ENCODE results near the gene ALDH7A1. TPM values are rescaled to one million over a fixed set of nuclear protein-coding genes. Genes with fewer than 3 reads are reported as not detected.

Gene ALDH7A1
- total and polyA plus RNA-seq, 3 donors from 2014 or later = 50.0 to 68.3 (median 57.2) TPM

DNA sequence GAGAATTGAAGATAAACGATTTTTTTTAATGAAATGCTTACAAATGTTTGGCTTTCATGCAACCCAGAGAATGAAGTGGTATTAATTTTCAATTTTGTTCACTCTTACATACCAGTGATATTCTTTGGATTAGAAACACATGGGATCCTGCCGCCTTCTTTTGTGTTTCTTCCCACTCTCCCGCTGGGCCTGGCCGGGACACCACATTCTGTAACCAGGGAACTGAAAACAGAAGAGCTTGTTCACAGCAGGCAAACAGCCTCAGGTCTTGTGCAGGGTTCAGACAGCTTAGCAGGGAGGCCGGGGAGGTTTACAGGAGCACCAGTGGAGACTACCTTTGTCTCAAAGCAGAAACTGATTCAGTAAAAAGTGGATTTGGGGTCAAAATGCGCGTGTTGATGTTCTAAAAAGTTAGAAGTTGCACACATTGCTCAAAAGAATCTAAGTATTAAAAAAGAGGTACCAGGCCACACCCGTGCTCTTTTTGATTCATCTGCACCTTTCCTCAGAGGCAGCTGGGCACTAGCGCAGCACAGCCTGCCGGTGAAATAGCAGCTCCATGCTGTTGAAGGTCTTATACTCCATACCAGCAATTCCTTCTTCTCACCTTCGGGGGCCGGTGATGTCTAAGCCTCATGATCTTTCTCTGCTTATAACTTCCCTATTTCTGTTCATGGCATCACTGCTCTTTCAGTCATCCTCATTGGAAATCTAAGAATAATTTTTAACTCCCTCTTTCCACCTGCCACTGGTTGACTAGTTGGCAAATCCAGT, 104.7 kb downstream of the ALDH7A1 start:
- Histone ChIP-seq H3K9me3 (no peaks in the 10 kb centered on the region), H3K27ac (peak overlapping the region; percentile 20 to 75), H3K36me3 (ENCODE audit: low read depth, missing control alignments) (no peaks in the 10 kb centered on the region), H3K27me3 (no peaks in the 10 kb centered on the region), H3K4me3 (no peak overlapping the region), H3K4me1 (peaks cover 24% of the 10 kb centered on the region)
- no peak for TF ChIP-seq POLR2A (IDR thresholded peaks at IDR 0.05)
- TF ChIP-seq, protein P1, sequence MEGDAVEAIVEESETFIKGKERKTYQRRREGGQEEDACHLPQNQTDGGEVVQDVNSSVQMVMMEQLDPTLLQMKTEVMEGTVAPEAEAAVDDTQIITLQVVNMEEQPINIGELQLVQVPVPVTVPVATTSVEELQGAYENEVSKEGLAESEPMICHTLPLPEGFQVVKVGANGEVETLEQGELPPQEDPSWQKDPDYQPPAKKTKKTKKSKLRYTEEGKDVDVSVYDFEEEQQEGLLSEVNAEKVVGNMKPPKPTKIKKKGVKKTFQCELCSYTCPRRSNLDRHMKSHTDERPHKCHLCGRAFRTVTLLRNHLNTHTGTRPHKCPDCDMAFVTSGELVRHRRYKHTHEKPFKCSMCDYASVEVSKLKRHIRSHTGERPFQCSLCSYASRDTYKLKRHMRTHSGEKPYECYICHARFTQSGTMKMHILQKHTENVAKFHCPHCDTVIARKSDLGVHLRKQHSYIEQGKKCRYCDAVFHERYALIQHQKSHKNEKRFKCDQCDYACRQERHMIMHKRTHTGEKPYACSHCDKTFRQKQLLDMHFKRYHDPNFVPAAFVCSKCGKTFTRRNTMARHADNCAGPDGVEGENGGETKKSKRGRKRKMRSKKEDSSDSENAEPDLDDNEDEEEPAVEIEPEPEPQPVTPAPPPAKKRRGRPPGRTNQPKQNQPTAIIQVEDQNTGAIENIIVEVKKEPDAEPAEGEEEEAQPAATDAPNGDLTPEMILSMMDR (IDR thresholded peaks at IDR 0.05) = peak in 1 of 3 experiments; percentile 10
- peak; percentile 53 for DNase-seq
- WGBS, 2 donors = 63 to 68% methylated on average over 12 of the region's 12 CpGs
- intact Hi-C loops (cut with DNase I; ENCODE audit: low total_unique reads) = no loop called here

DNA sequence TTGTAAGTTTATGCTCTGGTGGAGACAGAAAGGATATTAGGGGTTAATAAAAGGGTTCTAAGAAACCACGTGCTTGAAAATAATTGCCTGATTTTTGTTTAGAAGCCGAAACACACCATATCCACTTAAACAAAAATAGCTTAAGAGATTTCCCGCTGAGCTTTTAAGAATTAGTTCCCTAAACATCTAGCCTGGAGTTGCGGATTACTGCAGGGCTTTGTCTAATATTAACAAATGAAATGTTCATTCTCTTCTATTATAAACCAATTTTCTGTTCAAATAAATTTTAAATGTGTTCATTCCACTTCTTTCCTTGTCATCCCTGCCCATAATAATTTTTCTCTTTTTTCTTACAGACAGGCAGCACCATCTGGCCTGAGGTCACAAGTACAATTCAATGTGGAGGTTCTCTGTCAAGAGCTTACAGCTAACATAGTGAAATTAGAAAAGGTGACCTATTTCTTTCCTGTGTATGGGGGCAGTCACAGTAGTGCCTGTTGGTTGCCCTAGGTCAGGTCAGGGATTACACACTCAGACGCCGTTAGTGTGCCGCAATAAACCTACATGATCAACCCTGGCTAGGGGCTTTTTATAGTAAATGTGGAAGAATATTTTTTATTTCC, 106.5 kb downstream of the ALDH7A1 start:
- no peak for DNase-seq
- Histone ChIP-seq H3K27ac (peak overlapping the region; percentile 20 to 75), H3K4me1 (peaks cover 21% of the 10 kb centered on the region), H3K9me3 (no peaks in the 10 kb centered on the region), H3K36me3 (ENCODE audit: low read depth, missing control alignments) (no peaks in the 10 kb centered on the region), H3K27me3 (no peaks in the 10 kb centered on the region), H3K4me3 (no peak overlapping the region)
- no peak for TF ChIP-seq POLR2A (IDR thresholded peaks at IDR 0.05)
- TF ChIP-seq, protein P1 (IDR thresholded peaks at IDR 0.05) = no peak
- 71 to 76% methylated on average over 7 of the region's 7 CpGs for WGBS, 2 donors
- intact Hi-C loops (cut with DNase I; ENCODE audit: low total_unique reads) = no loop called here

DNA sequence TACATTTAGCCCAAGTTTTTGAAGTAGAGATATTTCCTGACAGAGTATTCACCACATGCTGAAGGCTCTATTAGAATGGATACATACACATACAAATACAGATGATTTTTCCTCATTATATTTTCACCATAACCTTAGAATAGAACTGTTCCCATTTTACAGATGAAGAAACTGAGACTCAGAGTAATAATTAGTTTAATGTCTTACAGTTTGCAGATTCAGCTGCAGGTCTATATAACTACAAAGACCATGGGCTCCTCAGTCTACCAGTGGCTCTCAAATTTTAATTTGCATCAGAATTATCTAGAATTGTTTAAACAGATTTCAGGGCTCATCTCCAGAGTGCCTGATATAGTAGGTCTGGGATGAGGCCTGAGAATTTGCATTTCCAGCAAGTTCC, 107.4 kb downstream of the ALDH7A1 start:
- no peak for TF ChIP-seq POLR2A (IDR thresholded peaks at IDR 0.05)
- TF ChIP-seq, protein P1 (IDR thresholded peaks at IDR 0.05) = no peak
- no peaks in the 10 kb centered on the region for H3K27me3 ChIP-seq
- H3K4me3 ChIP-seq = no peak overlapping the region
- no peaks in the 10 kb centered on the region for H3K9me3 ChIP-seq
- no peaks in the 10 kb centered on the region for H3K36me3 ChIP-seq (ENCODE audit: low read depth, missing control alignments)
- H3K27ac ChIP-seq = peak overlapping the region in 1 of 2 donors; percentile 75
- intact Hi-C loops (cut with DNase I; ENCODE audit: low total_unique reads) = no loop called here
- peaks cover 11% of the 10 kb centered on the region for H3K4me1 ChIP-seq
- no peak for DNase-seq

DNA sequence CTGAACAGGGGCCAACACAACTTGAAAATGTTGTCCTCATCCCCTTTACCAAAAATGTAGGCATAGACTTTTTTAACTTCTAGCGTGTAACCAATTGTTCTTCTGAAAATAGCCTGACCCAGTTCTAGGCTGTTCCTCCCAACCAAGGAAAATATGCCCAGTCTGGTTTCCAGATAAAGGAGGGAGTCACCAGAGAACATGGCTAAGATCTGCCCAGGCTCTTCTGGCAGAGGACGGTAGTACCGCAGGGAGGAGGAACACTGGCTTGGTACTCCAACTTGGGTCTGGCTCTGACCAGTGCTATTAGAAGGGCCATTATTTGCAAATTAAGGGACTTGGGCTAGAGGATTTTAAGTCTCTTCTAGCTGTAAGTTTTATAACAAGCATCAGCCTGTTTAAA, 108.7 kb downstream of the ALDH7A1 start:
- WGBS, 2 donors = 54% methylated on average over 3 of the region's 3 CpGs
- no peak overlapping the region for H3K4me3 ChIP-seq
- H3K36me3 ChIP-seq (ENCODE audit: low read depth, missing control alignments) = no peaks in the 10 kb centered on the region
- TF ChIP-seq, protein P1 (IDR thresholded peaks at IDR 0.05) = no peak
- no peak for TF ChIP-seq POLR2A (IDR thresholded peaks at IDR 0.05)
- intact Hi-C loops (cut with DNase I; ENCODE audit: low total_unique reads) = no loop called here
- H3K27ac ChIP-seq = peak overlapping the region in 1 of 2 donors; percentile 79
- no peaks in the 10 kb centered on the region for H3K9me3 ChIP-seq
- DNase-seq = peak; percentile 35
- peaks cover 11% of the 10 kb centered on the region for H3K4me1 ChIP-seq
- H3K27me3 ChIP-seq = no peaks in the 10 kb centered on the region
